ENCODE measurements around the gene APH1B. TPM values are rescaled to one million over a fixed set of nuclear protein-coding genes. Genes with fewer than 3 reads are reported as not detected.
A peak's percentile ranks its signal among the peaks of the same experiment; 100 is the strongest.

The APH1B gene
- total and polyA plus RNA-seq, 2 of the 4 experiments (the other 2 are of a cell fraction), result 7.0 to 7.7 TPM

GRCh38 chr15:63277893-63278456 lies 570 bp downstream of the APH1B start:
- WGBS, 2 experiments (ENCODE audit: extremely low coverage in 2 of 2, insufficient read length in 1 of 2), result 39% methylated on average over 3 of the region's 17 CpGs; no CpG with 5 or more reads in 1 of the 2 experiments
- H2BK5ac ChIP-seq (ENCODE audit: low read depth, low read length, poor library complexity, severe bottlenecking), result peak overlapping the region; percentile 74

More at GRCh38 chr15:63277893-63278456, 570 bp downstream of the APH1B start:
- CTCF ChIA-PET, result interaction anchor here (0.6 to 0.7 kb wide), 3 partner anchors 28 to 143 kb away, joined by 3 to 7 read pairs (median 3); no protein-coding TSS in a partner anchor
- Histone ChIP-seq H3K27me3 (ENCODE audit: control insufficient read depth, insufficient read depth, low read length) (no peaks in the 10 kb centered on the region), H3K79me1 (ENCODE audit: low read depth in 1 of 2, low read length in 2 of 2) (peaks cover 6 to 10% of the 10 kb centered on the region in 2 experiments; a peak in 3 of 4 replicates), H3K9me3 (ENCODE audit: control insufficient read depth, insufficient read depth, low read length) (no peaks in the 10 kb centered on the region), H4K91ac (ENCODE audit: insufficient read depth, low read depth, low read length) (peak overlapping the region; percentile 86), H3K4me2 (ENCODE audit: low read depth, low read length) (peak overlapping the region; percentile 97), H3K4me1 (ENCODE audit: control insufficient read depth, insufficient read depth, low read length) (peaks cover 3% of the 10 kb centered on the region; the same call in 1 of the 2 replicates), H2BK15ac (ENCODE audit: low read depth, low read length) (no peak overlapping the region), H2AFZ (replicated peaks; ENCODE audit: low read length, poor library complexity) (peak overlapping the region; percentile 95), H3K4ac (ENCODE audit: low read depth, low read length) (peak overlapping the region; percentile 94), H3K18ac (ENCODE audit: low read depth, low read length) (peak overlapping the region; percentile 84), H3K9me1 (ENCODE audit: insufficient read depth, low read length) (peaks cover 3% of the 10 kb centered on the region), H3K36me3 (ENCODE audit: control insufficient read depth, insufficient read depth, low read length) (peaks cover 7% of the 10 kb centered on the region), H3K4me3 (ENCODE audit: insufficient read depth, low read depth, low read length) (peak overlapping the region; percentile 92), H3K27ac (ENCODE audit: insufficient read depth, low read length) (peak overlapping the region; percentile 64), H4K8ac (ENCODE audit: low read depth in 2 of 2, low read length in 2 of 2) (peak overlapping the region; percentile 86 to 92; a peak in 3 of 4 replicates), H4K5ac (ENCODE audit: low read depth, low read length) (peak overlapping the region; percentile 90), H2BK20ac (ENCODE audit: low read depth, low read length) (no peak overlapping the region), H2BK120ac (ENCODE audit: low read depth, low read length) (peak overlapping the region; percentile 87), H2AK5ac (ENCODE audit: low read depth, low read length) (peak overlapping the region; percentile 79), H4K20me1 (ENCODE audit: insufficient read depth, low read length) (no peaks in the 10 kb centered on the region), H3K14ac (replicated peaks; ENCODE audit: low read depth, low read length) (peak overlapping the region; percentile 92), H3K9ac (ENCODE audit: low read depth, low read length) (peak overlapping the region; percentile 86), H3K56ac (ENCODE audit: extremely low read depth, insufficient read depth, low read length) (peak overlapping the region; percentile 49), H2AK9ac (replicated peaks; ENCODE audit: low read depth, low read length, poor library complexity) (peak overlapping the region; percentile 92), H3K23ac (ENCODE audit: low read depth, low read length) (peak overlapping the region; percentile 92)
- POLR2A ChIA-PET (ENCODE audit: unreplicated experiment), result no interaction called here
- no peak for DNase-seq
- intact Hi-C loops (cut with micrococcal nuclease) (loop anchor here (2.0 kb wide), 3 partner anchors 89 to 221 kb away; partner anchors contain the start of genes RAB8B and RPS27L), dilution Hi-C loops (cut with HindIII; ENCODE audit: low sequenced_read_pairs, unreplicated experiment) (no loop called here), in situ Hi-C loops (cut with MboI; ENCODE audit: low sequenced_read_pairs) (loop anchor here (25.0 kb wide), 1 partner anchor 784 kb away; no protein-coding TSS in a partner anchor)
- no TSS peak for BruUV-seq (replicated peaks)
- ATAC-seq (ENCODE audit: low read depth), result peak; percentile 43
- TF ChIP-seq SMC3 (IDR thresholded peaks at IDR 0.05; ENCODE audit: low read depth, low read length), result no peak
- TF ChIP-seq USF2 (IDR thresholded peaks at IDR 0.05; ENCODE audit: low read depth, low read length), result no peak
- TF ChIP-seq RAD21 (IDR thresholded peaks at IDR 0.05; ENCODE audit: low read length), result no peak
- TF ChIP-seq FOS (IDR thresholded peaks at IDR 0.05; ENCODE audit: low read depth, low read length), result no peak
- TF ChIP-seq NFE2L2 (IDR thresholded peaks at IDR 0.05; ENCODE audit: low read depth, low read length), result no peak
- TF ChIP-seq MXI1 (IDR thresholded peaks at IDR 0.05; ENCODE audit: borderline replicate concordance, low read depth, low read length), result no peak

Measured in IMR-90 (cell line).